Measurements from ENCODE around the gene IRX4. TPM values are rescaled to one million over a fixed set of nuclear protein-coding genes. Genes with fewer than 3 reads are reported as not detected.

Gene IRX4
- polyA plus RNA-seq, 3 donors from 2014 or later: not detected

DNA sequence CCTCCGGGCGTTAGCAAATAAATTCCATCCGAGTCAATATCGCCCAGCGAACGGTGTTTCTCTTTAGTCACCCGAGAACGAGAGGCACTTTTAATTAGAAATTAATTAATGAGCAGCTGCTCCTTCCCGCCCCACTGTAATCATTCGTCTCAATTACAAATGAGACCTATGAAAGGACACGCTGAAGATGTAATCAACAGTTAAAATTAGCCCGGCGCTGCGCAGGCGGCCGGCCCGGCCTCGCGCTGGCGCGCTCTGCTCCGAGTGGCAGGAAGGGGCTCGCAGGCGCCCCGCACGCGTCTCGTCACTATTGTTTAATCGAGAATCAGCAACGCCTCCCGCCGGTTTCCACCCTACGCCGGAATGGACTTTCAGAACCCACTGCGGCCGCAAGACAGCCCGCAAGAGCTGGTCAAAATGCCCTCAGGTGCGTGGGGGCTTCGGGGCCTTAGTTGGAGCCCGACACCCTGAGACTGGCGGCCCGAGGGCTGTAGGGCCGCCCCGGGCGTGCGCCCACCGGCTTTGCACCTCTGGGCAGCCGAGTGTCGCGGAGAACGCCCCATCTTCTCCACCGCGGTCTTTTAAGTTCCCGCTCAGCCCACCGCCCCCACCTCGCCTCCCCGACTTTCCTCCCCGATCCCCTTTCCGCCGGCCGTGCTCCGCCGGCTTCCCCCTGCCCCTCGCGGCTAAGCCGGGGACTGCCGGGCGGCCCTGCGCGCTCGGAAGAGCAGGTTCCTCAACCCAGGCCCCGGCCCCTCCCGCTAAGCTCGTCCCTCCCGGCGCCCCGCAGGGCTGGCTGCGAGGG, 597 bp upstream of the IRX4 start:
- Mint-ChIP-seq H3K9me3 (no peaks in the 10 kb centered on the region), H3K4me1 (no peaks in the 10 kb centered on the region), H3K4me3 (no peak overlapping the region), H3K27me3 (ENCODE audit: low read depth in 3 of 3) (peaks cover 6 to 15% (median 13%) of the 10 kb centered on the region in 3 donors), H3K36me3 (no peaks in the 10 kb centered on the region), H3K27ac (no peak overlapping the region)
- DNase-seq: no peak

DNA sequence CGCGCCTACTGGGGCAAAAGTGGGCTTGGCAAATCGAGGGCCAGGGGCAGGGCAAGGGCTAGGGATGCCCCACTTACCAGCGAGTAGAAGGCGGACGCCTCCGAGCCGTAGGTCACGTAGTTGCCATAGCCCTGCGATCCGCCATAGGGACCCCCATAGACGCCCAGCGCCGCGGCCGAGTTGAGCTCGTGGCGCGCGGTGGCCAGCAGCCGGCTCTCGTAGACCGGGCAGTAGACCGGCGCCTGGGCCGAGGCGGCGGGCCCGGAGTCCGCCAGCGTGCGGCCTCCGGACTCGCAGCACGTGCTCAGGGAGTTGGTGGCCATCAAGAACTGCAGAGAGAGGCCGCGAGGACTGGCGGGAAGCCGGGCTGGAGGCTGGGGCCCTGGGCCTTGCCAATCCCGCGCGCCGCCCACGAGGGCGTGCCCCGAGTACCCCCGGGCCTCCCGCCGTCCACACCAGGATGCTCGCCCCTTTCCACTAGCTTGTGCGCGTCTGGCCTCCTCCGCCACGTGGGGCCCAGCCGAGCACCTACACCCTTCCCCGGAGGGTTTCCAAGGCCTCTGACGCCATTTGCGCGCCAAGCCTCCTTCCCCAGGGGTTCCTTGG, 891 bp downstream of the IRX4 start:
- Mint-ChIP-seq H3K36me3 (no peaks in the 10 kb centered on the region), H3K4me1 (no peaks in the 10 kb centered on the region)

DNA sequence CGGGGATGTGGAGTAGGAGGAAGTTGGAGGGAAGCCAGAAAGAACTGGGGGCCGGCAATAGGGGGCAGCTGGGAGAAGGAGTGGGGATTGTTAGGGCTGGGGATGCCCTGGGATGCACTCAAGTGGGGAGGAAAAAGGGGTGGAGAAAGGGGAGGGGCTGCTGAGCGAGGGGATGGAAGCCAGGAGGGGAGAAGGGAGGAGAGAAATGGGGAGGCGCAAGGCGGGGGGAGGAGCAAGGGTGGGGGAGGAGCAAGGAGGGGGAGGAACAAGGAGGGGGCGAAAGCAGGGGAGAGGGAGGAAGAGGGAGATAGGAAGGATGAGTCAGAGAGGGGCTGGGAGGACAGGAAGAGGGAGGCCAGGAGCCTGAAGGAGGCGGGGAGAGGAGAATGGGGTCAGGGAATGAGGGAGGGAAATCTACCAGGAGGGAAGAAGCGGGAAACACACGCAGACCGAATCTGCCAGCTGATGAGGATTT, 1.6 kb downstream of the IRX4 start:
- no peak for DNase-seq
- H3K4me3 Mint-ChIP-seq: no peak overlapping the region

More for the DNA sequence above, 891 bp downstream of the IRX4 start:
- H3K27ac Mint-ChIP-seq: no peak overlapping the region
- H3K9me3 Mint-ChIP-seq: no peaks in the 10 kb centered on the region
- no peak for DNase-seq
- no peak overlapping the region for H3K4me3 Mint-ChIP-seq
- H3K27me3 Mint-ChIP-seq (ENCODE audit: low read depth in 3 of 3): peaks cover 10 to 20% (median 19%) of the 10 kb centered on the region in 3 donors

DNA sequence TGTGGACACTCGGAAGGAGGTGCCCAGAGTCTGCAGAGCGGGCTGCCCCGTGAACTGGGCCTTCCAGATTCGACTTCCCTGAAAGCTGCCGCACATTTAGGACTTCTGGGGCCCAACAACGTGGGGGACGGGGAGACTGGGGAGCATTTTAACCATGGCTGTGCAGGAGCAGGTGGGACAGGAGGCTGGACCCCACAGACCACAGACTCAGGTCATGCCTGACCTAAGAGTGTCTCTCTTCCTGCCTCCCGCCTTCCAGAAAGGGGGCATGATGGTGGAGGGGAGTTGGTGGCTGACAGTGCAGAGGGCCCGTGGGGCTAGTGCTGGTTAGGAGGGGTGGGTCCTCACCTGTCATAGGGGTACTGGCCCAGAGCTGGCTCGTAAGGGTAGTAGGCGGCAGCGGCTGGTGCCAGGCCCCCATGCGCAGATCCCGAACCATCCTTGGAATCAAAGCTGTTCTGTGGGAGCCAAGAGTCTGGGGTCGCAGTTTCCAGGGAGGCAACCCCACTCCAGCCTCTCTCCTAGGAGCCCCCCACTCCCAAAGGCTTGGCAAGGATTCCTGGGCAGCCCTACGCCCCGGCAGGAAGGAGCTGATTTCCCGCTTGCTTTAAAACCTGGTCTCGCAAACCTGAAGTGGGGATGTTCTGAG, 2.2 kb downstream of the IRX4 start:
- H3K9me3 Mint-ChIP-seq: no peaks in the 10 kb centered on the region
- DNase-seq: no peak
- no peak overlapping the region for H3K4me3 Mint-ChIP-seq
- H3K4me1 Mint-ChIP-seq: peaks cover 0 to 1% of the 10 kb centered on the region in 2 donors
- H3K27ac Mint-ChIP-seq: no peak overlapping the region
- no peaks in the 10 kb centered on the region for H3K36me3 Mint-ChIP-seq
- peaks cover 10 to 25% (median 19%) of the 10 kb centered on the region in 3 donors for H3K27me3 Mint-ChIP-seq (ENCODE audit: low read depth in 3 of 3)

More for the DNA sequence above, 1.6 kb downstream of the IRX4 start:
- Mint-ChIP-seq H3K4me1 (no peaks in the 10 kb centered on the region), H3K27me3 (ENCODE audit: low read depth in 3 of 3) (peaks cover 10 to 20% (median 19%) of the 10 kb centered on the region in 3 donors), H3K27ac (no peak overlapping the region), H3K9me3 (no peaks in the 10 kb centered on the region), H3K36me3 (no peaks in the 10 kb centered on the region)

DNA sequence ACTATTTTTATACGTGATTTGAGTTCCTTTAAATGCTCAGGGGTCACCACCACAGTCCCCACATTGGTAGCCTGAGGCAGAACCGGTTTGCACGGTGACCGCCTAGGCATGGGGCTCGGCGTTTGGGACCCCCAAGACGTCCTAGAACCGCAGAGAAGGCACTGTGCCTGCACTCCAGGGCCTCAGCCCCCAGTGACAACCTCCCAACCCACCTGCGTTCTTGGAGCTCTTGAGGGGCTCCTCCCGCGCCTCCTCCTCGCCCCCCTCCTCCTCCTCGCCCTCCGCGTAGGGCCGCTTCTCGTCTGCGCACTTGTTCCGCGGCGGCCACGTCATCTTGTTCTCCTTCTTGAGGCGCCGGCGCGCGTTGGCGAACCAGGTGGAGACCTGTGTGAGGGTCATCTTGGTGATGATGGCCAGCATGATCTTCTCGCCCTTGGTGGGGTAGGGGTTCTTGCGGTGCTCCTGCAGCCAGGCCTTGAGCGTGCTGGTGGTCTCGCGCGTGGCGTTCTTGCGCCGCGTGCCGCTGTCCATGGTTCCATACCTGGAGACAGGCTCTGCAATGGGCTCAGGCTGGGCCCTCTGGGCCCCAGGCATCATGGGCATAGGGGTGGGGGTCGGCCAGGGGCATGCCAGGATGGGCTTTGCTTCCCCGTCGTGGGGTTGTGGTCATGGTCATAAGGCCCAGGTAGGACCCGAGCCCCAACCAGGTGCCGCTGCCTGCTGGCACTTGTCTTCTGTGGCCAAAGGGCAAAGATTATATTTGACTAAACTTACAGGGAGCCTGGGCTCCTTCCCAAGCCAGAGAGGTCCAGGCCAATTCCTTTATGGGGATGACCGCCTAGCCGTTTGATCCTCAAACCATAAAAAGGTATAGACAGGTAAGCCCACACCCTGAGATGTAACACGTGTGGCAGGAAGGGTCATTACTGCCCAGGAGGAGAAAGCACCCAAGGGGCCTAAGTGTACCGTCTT, 3.1 kb downstream of the IRX4 start:
- Mint-ChIP-seq H3K4me3 (no peak overlapping the region), H3K27ac (no peak overlapping the region), H3K9me3 (no peaks in the 10 kb centered on the region), H3K4me1 (peaks cover 0 to 1% of the 10 kb centered on the region in 2 donors), H3K36me3 (no peaks in the 10 kb centered on the region), H3K27me3 (ENCODE audit: low read depth in 3 of 3) (peaks cover 10 to 29% (median 18%) of the 10 kb centered on the region in 3 donors)
- DNase-seq: no peak

DNA sequence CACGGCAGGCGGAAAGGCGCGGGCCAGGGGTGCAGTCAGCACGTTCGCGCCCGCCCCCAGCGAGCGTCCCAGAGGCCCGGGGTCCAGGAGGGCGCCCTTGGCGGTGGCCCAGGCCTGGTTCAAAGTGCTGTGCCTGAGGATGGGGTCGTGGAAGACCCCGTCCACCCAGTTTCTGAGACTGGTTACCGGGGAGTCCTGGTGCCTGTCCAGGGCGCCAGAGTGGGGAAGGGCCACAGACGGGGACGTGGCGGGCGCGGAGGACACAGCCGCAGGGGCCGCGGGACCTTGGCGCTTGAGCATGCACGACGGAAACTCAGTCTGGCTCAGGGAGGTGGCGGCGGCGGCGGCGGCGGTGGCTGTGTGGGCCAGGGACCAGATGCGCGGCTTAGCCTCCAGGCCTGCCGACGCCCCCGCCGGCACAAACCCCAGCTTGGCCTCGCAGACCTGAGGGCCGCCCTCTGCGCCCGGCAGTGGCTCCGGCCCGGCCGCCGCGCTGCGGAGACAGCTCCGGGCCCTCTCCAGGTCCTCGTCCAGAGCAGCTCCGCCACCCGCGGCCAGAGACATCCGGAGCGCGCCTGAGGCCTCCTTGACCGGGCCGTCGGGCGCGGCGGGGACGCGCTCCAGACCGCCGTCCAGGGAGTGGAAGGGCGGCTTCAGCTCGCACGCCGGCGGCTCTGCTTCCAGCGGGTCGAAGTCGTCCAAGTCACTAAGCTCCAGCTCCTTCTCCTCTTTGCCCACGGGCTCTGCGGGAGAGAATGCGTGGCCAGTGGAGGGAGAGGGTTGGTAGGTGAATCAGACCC, 4.5 kb downstream of the IRX4 start:
- Mint-ChIP-seq H3K27ac (no peak overlapping the region), H3K4me1 (peaks cover 0 to 1% of the 10 kb centered on the region in 2 donors), H3K9me3 (no peaks in the 10 kb centered on the region), H3K4me3 (no peak overlapping the region), H3K27me3 (ENCODE audit: low read depth in 3 of 3) (peaks cover 7 to 26% (median 13%) of the 10 kb centered on the region in 3 donors), H3K36me3 (no peaks in the 10 kb centered on the region)
- no peak for DNase-seq

DNA sequence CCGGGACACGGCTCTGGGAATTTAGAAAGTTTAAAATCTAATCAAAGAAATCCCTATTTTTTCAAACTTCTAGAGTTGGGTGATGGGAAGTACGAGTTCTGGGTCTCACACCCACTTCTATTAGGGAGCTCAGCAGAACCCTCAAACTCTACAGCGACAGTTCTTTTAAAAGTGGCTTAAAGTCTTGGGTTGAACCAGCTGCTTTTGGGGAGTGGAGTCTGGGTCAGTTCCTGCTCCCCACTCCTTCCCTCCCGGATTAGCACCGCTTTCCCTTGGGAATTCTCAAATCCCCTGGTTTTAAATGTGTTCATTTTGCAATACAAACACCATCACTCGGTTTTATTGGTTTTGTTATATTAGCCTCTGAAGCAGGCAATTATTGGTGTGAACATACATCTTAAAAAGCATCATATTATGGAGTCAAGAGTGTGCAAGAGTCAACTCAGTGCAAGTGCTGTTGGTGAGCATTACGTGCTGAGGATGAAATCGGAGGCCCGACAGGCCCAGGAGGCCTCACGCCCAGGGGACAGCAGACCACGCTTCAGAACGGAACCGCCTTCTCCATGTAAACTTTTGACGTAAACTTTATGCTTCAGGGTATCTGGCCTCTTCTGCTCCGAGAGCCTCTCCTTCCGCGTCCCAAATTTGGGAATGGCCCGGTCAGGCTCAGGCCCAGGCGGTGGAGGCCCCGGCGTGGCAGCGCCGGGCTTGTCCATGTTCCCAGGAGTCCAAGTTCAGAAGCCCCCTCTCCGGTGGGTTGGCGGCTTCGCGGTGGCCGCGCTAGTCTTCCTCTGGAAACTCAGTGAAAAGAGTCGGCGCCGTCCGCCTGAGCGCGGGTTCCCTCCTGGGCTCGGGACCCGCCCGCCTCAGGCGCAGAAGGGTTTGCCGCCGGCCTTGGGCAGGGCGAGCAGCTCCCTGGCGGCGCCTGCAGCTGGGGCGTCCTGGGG, 5.3 kb downstream of the IRX4 start:
- H3K36me3 Mint-ChIP-seq: peaks cover 0 to 3% (median 0%) of the 10 kb centered on the region in 3 donors
- peaks cover 7 to 28% (median 17%) of the 10 kb centered on the region in 3 donors for H3K27me3 Mint-ChIP-seq (ENCODE audit: low read depth in 3 of 3)
- H3K4me3 Mint-ChIP-seq: no peak overlapping the region
- no peak for DNase-seq
- H3K27ac Mint-ChIP-seq: no peak overlapping the region
- no peaks in the 10 kb centered on the region for H3K9me3 Mint-ChIP-seq
- peaks cover 0 to 1% of the 10 kb centered on the region in 2 donors for H3K4me1 Mint-ChIP-seq

DNA sequence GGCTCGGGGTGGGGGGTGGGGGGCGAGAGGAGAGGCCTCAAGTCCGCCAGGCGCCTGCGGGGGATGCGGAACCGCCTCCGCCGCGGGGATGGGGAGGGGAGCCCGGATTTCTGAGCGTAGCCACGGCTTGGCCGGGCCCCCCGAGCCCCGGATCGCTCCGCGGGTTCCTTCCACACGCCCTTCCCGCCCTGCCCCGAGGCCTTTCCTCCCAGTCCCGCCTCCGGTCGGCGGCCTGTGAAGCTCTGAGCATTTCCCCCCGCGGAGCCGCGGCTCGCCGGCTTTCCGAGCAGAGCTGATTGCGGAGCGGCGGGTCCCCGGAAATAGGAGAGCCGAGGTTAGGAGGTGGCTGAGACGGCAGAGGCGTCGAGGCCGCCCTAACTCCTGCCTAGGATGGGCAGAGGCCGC, 6.1 kb downstream of the IRX4 start:
- Mint-ChIP-seq H3K27me3 (ENCODE audit: low read depth in 3 of 3) (peaks cover 7 to 28% (median 17%) of the 10 kb centered on the region in 3 donors), H3K27ac (no peak overlapping the region), H3K4me1 (peaks cover 0 to 1% of the 10 kb centered on the region in 2 donors), H3K36me3 (peaks cover 0 to 3% (median 0%) of the 10 kb centered on the region in 3 donors), H3K9me3 (no peaks in the 10 kb centered on the region), H3K4me3 (no peak overlapping the region)
- no peak for DNase-seq

DNA sequence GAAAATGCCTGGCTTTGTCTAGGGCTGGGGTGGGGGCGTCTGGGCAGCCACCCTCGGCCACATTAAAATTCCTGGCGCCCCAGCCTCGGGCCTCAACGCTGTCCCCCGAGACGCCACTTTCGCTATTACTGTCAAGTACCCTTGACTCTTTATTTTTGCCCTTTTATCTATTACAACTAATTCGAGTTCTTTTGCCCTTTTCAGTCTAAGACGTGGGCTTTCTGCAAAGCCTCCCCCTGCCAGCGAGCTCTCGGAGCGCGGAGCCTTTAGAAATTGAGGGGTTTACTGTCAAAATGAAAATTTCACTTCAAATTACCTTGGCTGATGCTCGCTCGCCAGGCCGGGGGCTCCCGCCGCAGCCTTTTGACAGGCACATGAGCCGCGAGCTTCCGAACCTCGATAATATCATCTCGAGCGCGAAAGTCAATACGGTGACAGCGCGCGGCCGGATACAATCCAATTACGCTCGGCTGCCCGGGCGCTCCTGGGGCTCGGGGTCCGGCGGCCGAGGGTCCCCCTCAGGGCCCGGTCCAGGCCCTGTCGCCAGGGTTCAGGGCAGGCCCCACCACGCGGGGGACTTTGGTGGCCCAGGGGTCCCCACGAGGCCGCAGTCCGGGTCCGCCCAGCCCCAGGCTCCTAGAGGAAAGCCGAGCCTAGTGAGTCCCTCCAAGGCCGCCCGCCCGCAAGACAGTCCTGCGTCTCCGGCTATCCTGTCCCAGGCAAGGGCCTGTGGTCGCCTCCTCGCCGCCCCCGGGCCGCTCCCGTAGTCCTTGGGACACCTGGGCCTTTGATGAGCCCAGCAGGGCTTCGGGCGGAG, 6.7 kb downstream of the IRX4 start:
- Mint-ChIP-seq H3K4me1 (peaks cover 0 to 1% of the 10 kb centered on the region in 2 donors), H3K36me3 (peaks cover 0 to 3% (median 0%) of the 10 kb centered on the region in 3 donors), H3K9me3 (no peaks in the 10 kb centered on the region), H3K4me3 (peak overlapping the region in 1 of 5 donors; percentile 68), H3K27ac (no peak overlapping the region), H3K27me3 (ENCODE audit: low read depth in 3 of 3) (peaks cover 7 to 27% (median 17%) of the 10 kb centered on the region in 3 donors)
- no peak for DNase-seq

DNA sequence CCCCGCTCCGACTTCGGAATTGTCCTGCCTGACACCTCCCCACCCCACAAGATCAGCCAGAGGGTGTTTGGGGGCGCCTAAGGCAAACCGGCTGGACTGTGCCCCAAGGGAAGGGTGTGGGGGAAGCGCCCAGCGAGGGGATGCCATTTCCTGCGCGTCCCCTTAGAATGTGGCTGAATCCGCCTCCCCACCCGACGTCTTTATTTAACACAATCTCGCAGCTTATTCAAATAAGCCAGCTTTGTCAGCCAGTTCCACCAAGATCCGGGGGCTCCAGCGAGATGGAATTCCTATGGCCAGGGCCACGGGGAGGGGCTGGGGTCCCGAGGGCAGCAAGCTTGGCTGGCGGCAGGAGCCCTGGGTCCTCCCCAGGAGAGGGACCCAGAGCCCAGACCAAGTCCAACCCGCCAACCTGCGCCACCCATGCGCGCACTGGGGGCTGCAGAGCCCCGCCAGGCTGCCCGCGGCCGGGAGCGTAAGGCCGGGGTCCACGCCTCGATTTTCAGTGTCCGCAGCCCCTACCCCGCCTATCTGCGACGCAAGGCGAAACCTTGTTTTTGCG, 7.4 kb downstream of the IRX4 start:
- Mint-ChIP-seq H3K4me3 (no peak overlapping the region), H3K27me3 (ENCODE audit: low read depth in 3 of 3) (peaks cover 7 to 24% (median 15%) of the 10 kb centered on the region in 3 donors)

DNA sequence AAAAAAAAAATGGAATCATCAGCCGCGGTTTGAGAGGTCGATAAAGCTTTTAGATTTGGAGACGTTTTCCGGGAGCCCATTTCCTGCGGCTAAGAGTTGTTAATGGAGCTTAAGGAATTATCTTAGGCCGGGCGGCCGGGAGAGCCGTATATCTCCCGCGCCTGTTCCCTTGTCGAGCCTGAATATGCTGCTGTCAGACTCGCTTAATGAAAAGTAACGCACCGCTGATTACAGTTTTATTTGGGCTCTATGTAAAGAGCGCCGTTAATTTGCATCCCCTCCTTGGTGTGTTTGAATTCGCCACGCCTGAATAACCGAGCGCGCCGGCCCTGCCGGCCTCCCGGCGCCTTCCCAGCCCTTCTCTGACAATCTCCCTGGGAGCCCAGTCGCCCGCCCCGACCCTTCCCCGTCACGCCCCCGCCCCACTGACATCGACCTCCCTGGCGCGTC, 7.9 kb downstream of the IRX4 start:
- peaks cover 7 to 19% (median 11%) of the 10 kb centered on the region in 3 donors for H3K27me3 Mint-ChIP-seq (ENCODE audit: low read depth in 3 of 3)
- no peaks in the 10 kb centered on the region for H3K9me3 Mint-ChIP-seq
- peaks cover 0 to 1% of the 10 kb centered on the region in 2 donors for H3K4me1 Mint-ChIP-seq
- DNase-seq: no peak
- H3K4me3 Mint-ChIP-seq: no peak overlapping the region
- peaks cover 0 to 3% (median 0%) of the 10 kb centered on the region in 3 donors for H3K36me3 Mint-ChIP-seq
- no peak overlapping the region for H3K27ac Mint-ChIP-seq

More for the DNA sequence above, 7.4 kb downstream of the IRX4 start:
- DNase-seq: no peak
- no peak overlapping the region for H3K27ac Mint-ChIP-seq
- no peaks in the 10 kb centered on the region for H3K9me3 Mint-ChIP-seq
- H3K4me1 Mint-ChIP-seq: peaks cover 0 to 1% of the 10 kb centered on the region in 2 donors
- peaks cover 0 to 3% (median 0%) of the 10 kb centered on the region in 3 donors for H3K36me3 Mint-ChIP-seq

All from immature natural killer cell (primary cell).